Transverse colon (tissue), 4 donors: ENCODE results near the gene FER. TPM values are rescaled to one million over a fixed set of nuclear protein-coding genes. Genes with fewer than 3 reads are reported as not detected.

ENCODE experiments used
- DNase-seq: peaks from one replicate; pipeline ENCODE4 v3.0.0-alpha.2; 2019
- H3K27ac ChIP-seq, 4 donors: fragments of 200-600 bp; sonication (generic); 2 replicates each; pipeline ENCODE4 v1.5.1; 2016 to 2018; ENCODE audit warnings: inconsistent platforms in 4 of 4
- H3K27me3 ChIP-seq: fragments of 200-600 bp; sonication (generic); 2 replicates; pipeline ENCODE4 v1.5.1; 2017; ENCODE audit warnings: inconsistent platforms
- H3K36me3 ChIP-seq, 4 donors: fragments of 200-600 bp; sonication (generic); 2 replicates each; pipeline ENCODE4 v1.5.1; 2017 to 2019; ENCODE audit warnings: inconsistent platforms in 4 of 4
- H3K4me1 ChIP-seq, 4 donors: fragments of 200-600 bp; sonication (generic); 2 replicates each; pipeline ENCODE4 v1.5.1; 2017 to 2020; ENCODE audit warnings: inconsistent platforms in 4 of 4
- H3K4me3 ChIP-seq, 4 donors: fragments of 200-600 bp; sonication (generic); 1 replicate in 1 of 4; 2 replicates in 3 of 4; pipeline versions ENCODE4 v1.5.1 to v1.6.1; 2017 to 2019; ENCODE audit warnings: inconsistent platforms in 4 of 4
- H3K9me3 ChIP-seq, 2 donors: fragments of 200-600 bp; sonication (generic); 2 replicates each; pipeline ENCODE4 v1.5.1; 2017 to 2019; ENCODE audit warnings: inconsistent platforms in 2 of 2
- EP300 ChIP-seq: sonication (generic); formaldehyde crosslinking; IDR thresholded peaks from one replicate; pipeline ENCODE4 v1.6.1; 2017; ENCODE audit warnings: antibody characterized with exemption, low read depth
- POLR2A ChIP-seq: fragments of 450-650 bp; IDR thresholded peaks from one replicate; pipeline ENCODE4 v1.6.1; 2016; ENCODE audit warnings: antibody characterized with exemption, mild to moderate bottlenecking, moderate library complexity
- POLR2AphosphoS5 ChIP-seq, 3 donors: sonication (generic); formaldehyde crosslinking; IDR thresholded peaks; one replicate each; pipeline ENCODE4 v1.6.1; 2016; ENCODE audit warnings: antibody characterized with exemption in 3 of 3
- WGBS, 2 donors: methylation state at CpG; one replicate each; pipeline ENCODE4 v1.1.5; 2018; ENCODE audit warnings: low coverage in 1 of 2; 5-methylcytosine and 5-hydroxymethylcytosine counted together
- in situ Hi-C, 4 donors: fragments of 200-750 bp; cut with MboI; loops; one replicate each; pipeline versions ENCODE4 v1.15.0 to v1.15.1; 2017; ENCODE audit warnings: low sequenced_read_pairs in 3 of 4, low pct_ligation_motif_present in 1 of 4, low pct_unique_long_range_greater_than_20kb in 1 of 4
- intact Hi-C: fragments of 100-400 bp; cut with DNase I; formaldehyde crosslinking; loops from one replicate; pipeline ENCODE4 v1.15.1; 2023; ENCODE audit warnings: low total_unique reads
- total RNA-seq, 4 donors: library from RNA; depleted of rRNA; stranded (reverse); fragments of >200 nt; gene quantifications; one replicate each; pipeline ENCODE4 v1.1.0, GENCODE V29; 2016
- TF ChIP-seq, protein P1 (sequence below), 5 experiments: fragments of 200-600 bp in 3 of 5; fragments of 450-650 bp in 2 of 5; sonication (generic) in 3 of 5; IDR thresholded peaks; 1 replicate in 2 of 5; 2 replicates in 3 of 5; pipeline ENCODE4 v1.5.1; 2016 to 2017; ENCODE audit warnings: antibody characterized with exemption in 5 of 5, inconsistent platforms in 3 of 5, mild to moderate bottlenecking in 2 of 5, moderate library complexity in 1 of 5

The FER gene
- total RNA-seq, 4 donors from 2014 or later: 7.5 to 25.5 (median 13.1) TPM

DNA sequence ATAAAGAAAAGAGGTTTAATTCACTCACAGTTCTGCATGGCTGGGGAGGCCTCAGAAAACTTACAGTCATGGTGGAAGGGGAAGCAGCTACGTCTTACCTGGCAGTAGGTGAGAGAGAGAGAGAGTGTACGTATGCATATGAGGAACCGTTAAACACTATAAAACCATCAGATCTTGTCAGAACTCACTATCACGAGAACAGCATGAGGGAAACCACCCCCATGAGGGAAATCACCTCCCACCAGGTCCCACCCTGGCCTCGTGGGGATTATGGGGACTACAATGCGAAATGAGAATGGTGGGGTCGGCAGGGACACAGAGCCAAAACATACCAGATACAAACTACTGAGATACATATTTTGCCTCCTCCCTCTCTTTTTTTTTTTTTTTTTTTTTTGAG is 10.8 kb upstream of the FER start:
- Histone ChIP-seq H3K36me3 (no peaks in the 10 kb centered on the region), H3K4me1 (no peaks in the 10 kb centered on the region), H3K4me3 (no peak overlapping the region), H3K9me3 (no peaks in the 10 kb centered on the region), H3K27me3 (no peaks in the 10 kb centered on the region), H3K27ac (no peak overlapping the region)
- WGBS, 2 donors: 72 to 75% methylated on average over 6 to 7 of the region's 7 CpGs
- intact Hi-C loops (no loop called here), in situ Hi-C loops (loop anchor here in 1 of 4 donors (25.0 kb wide), 1 partner anchor 950 kb away; the partner anchor contains the start of gene MAN2A1)
- no peak for DNase-seq
- TF ChIP-seq, protein P1, sequence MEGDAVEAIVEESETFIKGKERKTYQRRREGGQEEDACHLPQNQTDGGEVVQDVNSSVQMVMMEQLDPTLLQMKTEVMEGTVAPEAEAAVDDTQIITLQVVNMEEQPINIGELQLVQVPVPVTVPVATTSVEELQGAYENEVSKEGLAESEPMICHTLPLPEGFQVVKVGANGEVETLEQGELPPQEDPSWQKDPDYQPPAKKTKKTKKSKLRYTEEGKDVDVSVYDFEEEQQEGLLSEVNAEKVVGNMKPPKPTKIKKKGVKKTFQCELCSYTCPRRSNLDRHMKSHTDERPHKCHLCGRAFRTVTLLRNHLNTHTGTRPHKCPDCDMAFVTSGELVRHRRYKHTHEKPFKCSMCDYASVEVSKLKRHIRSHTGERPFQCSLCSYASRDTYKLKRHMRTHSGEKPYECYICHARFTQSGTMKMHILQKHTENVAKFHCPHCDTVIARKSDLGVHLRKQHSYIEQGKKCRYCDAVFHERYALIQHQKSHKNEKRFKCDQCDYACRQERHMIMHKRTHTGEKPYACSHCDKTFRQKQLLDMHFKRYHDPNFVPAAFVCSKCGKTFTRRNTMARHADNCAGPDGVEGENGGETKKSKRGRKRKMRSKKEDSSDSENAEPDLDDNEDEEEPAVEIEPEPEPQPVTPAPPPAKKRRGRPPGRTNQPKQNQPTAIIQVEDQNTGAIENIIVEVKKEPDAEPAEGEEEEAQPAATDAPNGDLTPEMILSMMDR (IDR thresholded peaks at IDR 0.05): no peak
- TF ChIP-seq EP300: no peak
- no peak for TF ChIP-seq POLR2AphosphoS5 (IDR thresholded peaks at IDR 0.05)
- TF ChIP-seq POLR2A: no peak

DNA sequence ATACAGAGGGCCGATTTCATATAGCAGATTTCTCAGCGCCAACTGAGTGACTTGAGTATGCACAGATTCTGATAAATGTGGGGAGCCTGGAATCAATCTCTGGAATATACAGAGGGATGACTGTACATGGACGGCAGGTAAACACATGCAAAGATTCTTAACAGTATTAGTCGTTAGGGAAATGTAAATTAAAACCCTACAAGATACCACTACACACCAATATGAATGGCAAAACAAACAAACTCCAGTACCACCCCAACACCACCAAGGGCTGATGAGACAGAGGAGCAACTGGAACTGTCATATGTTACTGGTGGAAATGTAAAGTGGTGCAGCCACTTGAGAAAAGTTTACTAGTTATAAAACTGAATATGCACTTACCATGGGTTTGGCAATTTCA is 8.3 kb upstream of the FER start:
- no peak for TF ChIP-seq POLR2AphosphoS5 (IDR thresholded peaks at IDR 0.05)
- no peak for TF ChIP-seq EP300
- TF ChIP-seq, protein P1 (IDR thresholded peaks at IDR 0.05): no peak
- TF ChIP-seq POLR2A: no peak
- no peaks in the 10 kb centered on the region for H3K9me3 ChIP-seq
- H3K27ac ChIP-seq: no peak overlapping the region
- no peaks in the 10 kb centered on the region for H3K27me3 ChIP-seq
- H3K36me3 ChIP-seq: no peaks in the 10 kb centered on the region
- WGBS, 2 donors: 82% methylated on average over 4 of the region's 4 CpGs
- H3K4me3 ChIP-seq: no peak overlapping the region
- intact Hi-C loops (no loop called here), in situ Hi-C loops (loop anchor here in 1 of 4 donors (25.0 kb wide), 1 partner anchor 948 kb away; the partner anchor contains the start of gene MAN2A1)
- H3K4me1 ChIP-seq: no peaks in the 10 kb centered on the region
- DNase-seq: no peak

DNA sequence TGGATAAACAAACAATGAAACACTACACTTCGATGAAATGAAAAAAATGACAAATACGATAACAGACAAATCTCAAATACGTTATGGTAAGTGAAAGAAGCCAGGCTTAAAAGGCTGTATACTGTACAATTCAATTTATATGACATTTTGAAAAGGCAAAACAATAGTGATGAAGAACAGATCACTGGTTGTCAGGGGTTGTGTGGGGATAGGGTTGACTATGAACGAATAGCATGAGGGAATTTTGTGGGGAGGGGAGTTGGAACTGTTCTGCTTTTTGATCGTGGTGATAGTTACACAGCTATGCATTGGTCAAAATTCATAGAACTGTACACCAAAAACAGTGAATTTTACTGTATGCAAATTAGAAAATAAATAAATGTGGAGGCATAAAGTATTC is 7.8 kb upstream of the FER start:
- WGBS, 2 donors: 39 to 77% methylated on average over 5 of the region's 5 CpGs
- intact Hi-C loops: no loop called here
- TF ChIP-seq, protein P1 (IDR thresholded peaks at IDR 0.05): no peak
- peak in 1 of 3 donors; percentile 47 for TF ChIP-seq POLR2AphosphoS5 (IDR thresholded peaks at IDR 0.05)
- no peak for DNase-seq
- Histone ChIP-seq H3K36me3 (no peaks in the 10 kb centered on the region), H3K27me3 (no peaks in the 10 kb centered on the region), H3K4me3 (no peak overlapping the region), H3K4me1 (no peaks in the 10 kb centered on the region), H3K9me3 (no peaks in the 10 kb centered on the region), H3K27ac (no peak overlapping the region)
- in situ Hi-C loops: loop anchor here in 1 of 4 donors (25.0 kb wide), 1 partner anchor 947 kb away; the partner anchor contains the start of gene MAN2A1

DNA sequence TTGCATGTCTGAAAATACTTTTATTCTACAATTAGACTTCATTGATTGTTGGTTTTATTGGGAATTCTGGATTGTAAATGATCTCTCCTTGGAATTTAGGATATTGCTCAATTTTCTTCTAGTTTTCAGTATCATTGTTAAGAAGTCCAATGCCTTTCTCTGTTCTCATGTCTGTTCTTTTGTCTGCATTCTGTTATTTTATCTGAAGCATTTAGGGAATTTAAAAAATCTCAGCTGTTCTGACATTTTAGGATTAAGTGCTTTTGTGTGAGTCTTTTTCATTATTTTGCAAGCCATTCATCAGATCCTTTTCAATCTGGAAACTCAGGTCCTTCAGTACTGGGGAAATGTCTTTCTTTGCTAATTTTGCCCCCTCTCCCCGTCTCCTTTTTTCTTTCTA is 4.4 kb upstream of the FER start:
- in situ Hi-C loops (loop anchor here in 1 of 4 donors (25.0 kb wide), 1 partner anchor 944 kb away; the partner anchor contains the start of gene MAN2A1), intact Hi-C loops (no loop called here)

More for the DNA sequence above, 4.4 kb upstream of the FER start:
- no peak for DNase-seq
- no peaks in the 10 kb centered on the region for H3K27me3 ChIP-seq
- TF ChIP-seq, protein P1 (IDR thresholded peaks at IDR 0.05): no peak
- TF ChIP-seq POLR2A (no peak), EP300 (no peak), POLR2AphosphoS5 (IDR thresholded peaks at IDR 0.05) (no peak)
- 71 to 100% methylated on average over 1 of the region's 1 CpG for WGBS, 2 donors
- H3K4me3 ChIP-seq: no peak overlapping the region
- peaks cover 0 to 6% (median 4%) of the 10 kb centered on the region in 4 donors for H3K4me1 ChIP-seq
- no peak overlapping the region for H3K27ac ChIP-seq
- H3K36me3 ChIP-seq: no peaks in the 10 kb centered on the region
- no peaks in the 10 kb centered on the region for H3K9me3 ChIP-seq
